ENCODE measurements around the gene HOXB3.

DNA sequence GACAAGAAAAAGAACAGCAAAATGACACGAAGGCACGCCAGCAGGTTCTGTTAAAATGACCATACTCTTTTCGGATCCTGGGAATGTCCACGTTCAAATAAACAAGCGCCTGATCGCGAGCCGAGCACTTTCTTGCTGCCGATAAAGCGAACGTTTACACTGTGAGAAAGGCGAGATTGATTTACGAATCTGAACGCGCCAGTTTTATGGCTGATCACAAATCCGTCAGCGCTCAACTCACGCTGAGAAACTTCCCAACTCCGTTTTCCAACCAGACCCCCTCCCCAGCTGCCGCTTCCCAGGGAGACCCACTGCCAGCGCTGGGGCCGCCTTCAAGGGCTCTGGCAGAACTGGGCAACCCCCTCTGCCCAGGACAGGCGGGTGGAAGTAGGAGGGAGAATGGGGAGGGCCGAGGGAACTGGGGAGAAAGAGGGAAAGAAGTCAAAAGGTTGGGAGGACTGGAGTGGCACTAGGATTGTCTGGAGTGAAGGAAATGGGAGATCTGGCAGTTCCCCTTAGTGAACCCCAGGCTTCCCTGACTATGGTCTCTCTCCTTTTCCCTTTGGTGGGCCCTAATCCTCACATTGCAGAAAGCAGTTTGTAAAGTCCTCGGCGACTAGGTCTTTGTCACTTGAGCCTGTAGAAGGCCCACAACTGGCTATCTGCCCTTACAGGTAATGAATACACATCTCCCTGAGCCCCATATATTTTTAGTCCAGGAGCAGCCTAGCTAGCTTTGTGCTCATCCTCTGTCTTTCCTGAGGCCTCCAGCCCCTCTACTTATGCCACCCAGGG lies 18.8 kb downstream of the HOXB3 start:
- TF ChIP-seq EZH2 (IDR thresholded peaks at IDR 0.05; ENCODE audit: low read length) (no peak), CTCF (optimal IDR thresholded peaks at IDR 0.05 in 1 of 3, IDR thresholded peaks at IDR 0.05 in 1 of 3, conservative IDR thresholded peaks at IDR 0.05 in 1 of 3; ENCODE audit: extremely low read depth in 1 of 3, insufficient read depth in 2 of 3, low read length in 3 of 3) (no peak)
